ENCODE data around the gene XPC. TPM values are rescaled to one million over a fixed set of nuclear protein-coding genes. Genes with fewer than 3 reads are reported as not detected.

XPC gene
- total RNA-seq, 1 experiment from 2014 or later = 57.2 TPM

DNA sequence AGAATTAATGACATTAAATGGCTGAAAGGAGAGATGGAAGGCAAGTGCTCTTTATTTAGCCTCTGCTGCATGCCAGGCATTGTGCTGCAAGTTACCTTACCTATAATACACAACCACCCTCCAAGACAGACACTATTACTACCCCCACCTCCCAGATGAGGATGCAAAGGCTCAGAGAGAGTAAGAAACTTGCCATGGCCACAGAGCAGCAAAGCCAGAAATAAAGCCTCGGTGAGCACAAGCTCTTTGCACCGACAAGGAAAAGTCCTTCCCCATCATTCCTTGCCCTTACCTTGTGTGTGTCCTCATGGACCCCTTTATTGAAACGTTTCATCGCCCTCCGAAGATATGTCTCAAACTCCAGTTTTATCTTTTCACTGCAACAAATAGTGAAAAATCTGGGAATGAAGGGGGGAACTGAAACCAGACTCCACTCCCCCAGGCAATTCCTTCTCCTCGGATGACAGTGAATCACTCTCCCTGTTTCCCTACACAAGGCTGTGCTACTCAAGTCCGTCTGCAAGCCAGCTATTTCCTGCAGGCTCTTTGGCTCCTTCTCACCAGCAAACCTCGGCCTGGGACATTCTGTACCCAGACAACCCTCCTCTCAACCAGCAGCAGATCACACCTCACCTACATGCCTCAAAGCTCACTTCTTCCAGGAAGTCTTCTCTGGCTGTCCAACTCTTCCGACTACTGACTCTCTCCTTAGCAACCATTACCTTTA, 11.4 kb downstream of the XPC start:
- Histone ChIP-seq H3K4me1 (ENCODE audit: insufficient read depth, low read length, poor library complexity, severe bottlenecking) (peaks cover 21% of the 10 kb centered on the region), H3K4me3 (ENCODE audit: low read depth, low read length, poor library complexity, severe bottlenecking) (no peak overlapping the region), H3K27me3 (replicated peaks; ENCODE audit: insufficient read depth, low read depth, low read length, poor library complexity) (no peaks in the 10 kb centered on the region), H3K36me3 (ENCODE audit: insufficient read depth, low read length, poor library complexity, severe bottlenecking) (peaks cover 86% of the 10 kb centered on the region), H3K9me3 (ENCODE audit: low read depth, low read length, poor library complexity, severe bottlenecking) (no peaks in the 10 kb centered on the region), H3K27ac (ENCODE audit: low read depth, low read length, poor library complexity, severe bottlenecking) (no peak overlapping the region)
- CTCF ChIA-PET = no interaction called here
- no peak for DNase-seq (ENCODE audit: low spot score)
- no TSS peak for BruUV-seq (replicated peaks)
- intact Hi-C loops (cut with micrococcal nuclease; ENCODE audit: unreplicated experiment) = no loop called here
- POLR2A ChIA-PET (ENCODE audit: low non-redundant PET) = no interaction called here
- TF ChIP-seq, protein P1, sequence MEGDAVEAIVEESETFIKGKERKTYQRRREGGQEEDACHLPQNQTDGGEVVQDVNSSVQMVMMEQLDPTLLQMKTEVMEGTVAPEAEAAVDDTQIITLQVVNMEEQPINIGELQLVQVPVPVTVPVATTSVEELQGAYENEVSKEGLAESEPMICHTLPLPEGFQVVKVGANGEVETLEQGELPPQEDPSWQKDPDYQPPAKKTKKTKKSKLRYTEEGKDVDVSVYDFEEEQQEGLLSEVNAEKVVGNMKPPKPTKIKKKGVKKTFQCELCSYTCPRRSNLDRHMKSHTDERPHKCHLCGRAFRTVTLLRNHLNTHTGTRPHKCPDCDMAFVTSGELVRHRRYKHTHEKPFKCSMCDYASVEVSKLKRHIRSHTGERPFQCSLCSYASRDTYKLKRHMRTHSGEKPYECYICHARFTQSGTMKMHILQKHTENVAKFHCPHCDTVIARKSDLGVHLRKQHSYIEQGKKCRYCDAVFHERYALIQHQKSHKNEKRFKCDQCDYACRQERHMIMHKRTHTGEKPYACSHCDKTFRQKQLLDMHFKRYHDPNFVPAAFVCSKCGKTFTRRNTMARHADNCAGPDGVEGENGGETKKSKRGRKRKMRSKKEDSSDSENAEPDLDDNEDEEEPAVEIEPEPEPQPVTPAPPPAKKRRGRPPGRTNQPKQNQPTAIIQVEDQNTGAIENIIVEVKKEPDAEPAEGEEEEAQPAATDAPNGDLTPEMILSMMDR (conservative IDR thresholded peaks at IDR 0.05; ENCODE audit: low read depth, low read length) = no peak
- no peak for TF ChIP-seq EZH2 (IDR thresholded peaks at IDR 0.05; ENCODE audit: borderline replicate concordance, low read depth, low read length, poor library complexity, severe bottlenecking)

DNA sequence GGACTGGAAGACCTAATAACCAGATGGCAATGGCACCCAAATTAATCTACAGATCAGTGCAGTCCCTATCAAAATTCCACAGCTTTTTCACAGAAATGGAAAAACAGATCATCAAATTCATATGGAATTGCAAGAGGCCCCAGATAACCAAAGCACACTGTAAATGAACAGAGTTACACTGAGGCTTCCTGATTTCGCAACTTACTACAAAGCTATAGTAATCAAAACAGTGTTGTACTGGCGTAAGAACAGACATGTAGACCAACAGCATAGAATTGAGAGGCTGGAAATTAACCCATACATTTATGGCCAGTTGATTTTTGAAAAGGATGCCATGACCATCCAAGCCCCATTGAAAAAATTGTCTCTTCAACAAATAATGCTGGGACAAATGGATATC, 16.2 kb downstream of the XPC start:
- no peak overlapping the region for H3K4me3 ChIP-seq (ENCODE audit: low read depth, low read length, poor library complexity, severe bottlenecking)
- H3K9me3 ChIP-seq (ENCODE audit: low read depth, low read length, poor library complexity, severe bottlenecking) = peaks cover 3% of the 10 kb centered on the region
- no peak for DNase-seq (ENCODE audit: low spot score)
- ChIA-PET CTCF (no interaction called here), POLR2A (ENCODE audit: low non-redundant PET) (no interaction called here)
- no TSS peak for BruUV-seq (replicated peaks)
- no peak overlapping the region for H3K27ac ChIP-seq (ENCODE audit: low read depth, low read length, poor library complexity, severe bottlenecking)
- H3K27me3 ChIP-seq (replicated peaks; ENCODE audit: insufficient read depth, low read depth, low read length, poor library complexity) = no peaks in the 10 kb centered on the region
- TF ChIP-seq EZH2 (IDR thresholded peaks at IDR 0.05; ENCODE audit: borderline replicate concordance, low read depth, low read length, poor library complexity, severe bottlenecking) = no peak
- TF ChIP-seq, protein P1 (conservative IDR thresholded peaks at IDR 0.05; ENCODE audit: low read depth, low read length) = no peak
- intact Hi-C loops (cut with micrococcal nuclease; ENCODE audit: unreplicated experiment) = no loop called here
- H3K36me3 ChIP-seq (ENCODE audit: insufficient read depth, low read length, poor library complexity, severe bottlenecking) = peaks cover 89% of the 10 kb centered on the region
- no peaks in the 10 kb centered on the region for H3K4me1 ChIP-seq (ENCODE audit: insufficient read depth, low read length, poor library complexity, severe bottlenecking)

DNA sequence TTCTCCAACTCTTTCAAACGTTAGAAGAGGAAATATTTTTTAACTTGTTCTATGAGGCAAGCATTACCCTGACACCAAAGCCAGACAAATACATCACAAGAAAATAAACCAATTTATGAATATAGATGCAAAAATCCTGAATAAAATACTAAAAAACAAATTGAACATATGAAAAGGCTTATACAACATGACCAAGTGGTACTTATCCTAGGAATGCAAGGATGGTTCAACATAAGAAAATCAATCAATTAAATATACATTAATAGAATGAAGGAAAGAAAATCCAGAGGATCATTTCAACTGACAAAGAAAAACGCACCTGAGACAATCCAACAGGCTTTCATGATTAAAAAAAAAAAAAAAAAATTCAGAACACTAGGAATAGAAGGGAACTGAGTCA, 17.1 kb downstream of the XPC start:
- intact Hi-C loops (cut with micrococcal nuclease; ENCODE audit: unreplicated experiment) = no loop called here
- no peak for DNase-seq (ENCODE audit: low spot score)
- H3K27ac ChIP-seq (ENCODE audit: low read depth, low read length, poor library complexity, severe bottlenecking) = no peak overlapping the region
- POLR2A ChIA-PET (ENCODE audit: low non-redundant PET) = no interaction called here
- no peaks in the 10 kb centered on the region for H3K27me3 ChIP-seq (replicated peaks; ENCODE audit: insufficient read depth, low read depth, low read length, poor library complexity)
- no TSS peak for BruUV-seq (replicated peaks)
- H3K4me3 ChIP-seq (ENCODE audit: low read depth, low read length, poor library complexity, severe bottlenecking) = no peak overlapping the region
- peaks cover 3% of the 10 kb centered on the region for H3K9me3 ChIP-seq (ENCODE audit: low read depth, low read length, poor library complexity, severe bottlenecking)
- no peak for TF ChIP-seq EZH2 (IDR thresholded peaks at IDR 0.05; ENCODE audit: borderline replicate concordance, low read depth, low read length, poor library complexity, severe bottlenecking)
- TF ChIP-seq, protein P1 (conservative IDR thresholded peaks at IDR 0.05; ENCODE audit: low read depth, low read length) = no peak
- CTCF ChIA-PET = no interaction called here
- H3K36me3 ChIP-seq (ENCODE audit: insufficient read depth, low read length, poor library complexity, severe bottlenecking) = peaks cover 94% of the 10 kb centered on the region
- no peaks in the 10 kb centered on the region for H3K4me1 ChIP-seq (ENCODE audit: insufficient read depth, low read length, poor library complexity, severe bottlenecking)
